Epithelial cell of esophagus (primary cell): ENCODE measurements around the gene LNPK.
A peak's percentile ranks its signal among the peaks of the same experiment; 100 is the strongest.
"Not testable (repeated sequence)": the region's sequence is repeated elsewhere in the genome, so short reads cannot be mapped to it uniquely, and the experiment has no call there.

Experiments
- DNase-seq: peaks from one replicate; pipeline ENCODE4 v3.0.0; 2010; ENCODE audit warnings: low read depth
- H3K4me3 ChIP-seq: 2 replicates; pipeline ENCODE4 v1.5.1; 2011; ENCODE audit warnings: mild to moderate bottlenecking, low read length, control low read depth
- TF ChIP-seq, protein P1 (sequence below): IDR thresholded peaks from 2 replicates; pipeline ENCODE4 v1.5.1; 2011; ENCODE audit warnings: low read depth, mild to moderate bottlenecking, low read length, control low read depth, inconsistent platforms; ENCODE audit not compliant: insufficient read depth; ENCODE audit errors: missing control alignments

Gene LNPK

DNA sequence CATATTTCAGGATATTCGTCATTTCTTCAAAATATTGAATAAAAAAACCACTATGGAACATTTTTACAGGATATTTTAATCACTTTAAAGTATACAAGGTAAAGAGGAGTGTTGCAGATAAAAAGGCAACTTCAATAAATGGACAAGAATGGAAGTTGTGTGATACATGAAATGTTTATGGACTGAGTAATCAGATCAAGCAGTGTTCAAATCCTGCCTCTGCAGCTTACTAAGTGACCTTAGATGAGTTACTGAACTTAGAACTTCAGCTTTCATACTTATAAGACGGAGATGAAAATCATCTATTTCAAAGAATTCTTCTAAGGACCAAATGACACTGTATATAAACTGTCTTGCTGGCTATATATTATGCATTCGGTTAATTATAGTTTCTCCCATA lies 87.2 kb downstream of the LNPK start:
- TF ChIP-seq, protein P1, sequence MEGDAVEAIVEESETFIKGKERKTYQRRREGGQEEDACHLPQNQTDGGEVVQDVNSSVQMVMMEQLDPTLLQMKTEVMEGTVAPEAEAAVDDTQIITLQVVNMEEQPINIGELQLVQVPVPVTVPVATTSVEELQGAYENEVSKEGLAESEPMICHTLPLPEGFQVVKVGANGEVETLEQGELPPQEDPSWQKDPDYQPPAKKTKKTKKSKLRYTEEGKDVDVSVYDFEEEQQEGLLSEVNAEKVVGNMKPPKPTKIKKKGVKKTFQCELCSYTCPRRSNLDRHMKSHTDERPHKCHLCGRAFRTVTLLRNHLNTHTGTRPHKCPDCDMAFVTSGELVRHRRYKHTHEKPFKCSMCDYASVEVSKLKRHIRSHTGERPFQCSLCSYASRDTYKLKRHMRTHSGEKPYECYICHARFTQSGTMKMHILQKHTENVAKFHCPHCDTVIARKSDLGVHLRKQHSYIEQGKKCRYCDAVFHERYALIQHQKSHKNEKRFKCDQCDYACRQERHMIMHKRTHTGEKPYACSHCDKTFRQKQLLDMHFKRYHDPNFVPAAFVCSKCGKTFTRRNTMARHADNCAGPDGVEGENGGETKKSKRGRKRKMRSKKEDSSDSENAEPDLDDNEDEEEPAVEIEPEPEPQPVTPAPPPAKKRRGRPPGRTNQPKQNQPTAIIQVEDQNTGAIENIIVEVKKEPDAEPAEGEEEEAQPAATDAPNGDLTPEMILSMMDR, result no peak

DNA sequence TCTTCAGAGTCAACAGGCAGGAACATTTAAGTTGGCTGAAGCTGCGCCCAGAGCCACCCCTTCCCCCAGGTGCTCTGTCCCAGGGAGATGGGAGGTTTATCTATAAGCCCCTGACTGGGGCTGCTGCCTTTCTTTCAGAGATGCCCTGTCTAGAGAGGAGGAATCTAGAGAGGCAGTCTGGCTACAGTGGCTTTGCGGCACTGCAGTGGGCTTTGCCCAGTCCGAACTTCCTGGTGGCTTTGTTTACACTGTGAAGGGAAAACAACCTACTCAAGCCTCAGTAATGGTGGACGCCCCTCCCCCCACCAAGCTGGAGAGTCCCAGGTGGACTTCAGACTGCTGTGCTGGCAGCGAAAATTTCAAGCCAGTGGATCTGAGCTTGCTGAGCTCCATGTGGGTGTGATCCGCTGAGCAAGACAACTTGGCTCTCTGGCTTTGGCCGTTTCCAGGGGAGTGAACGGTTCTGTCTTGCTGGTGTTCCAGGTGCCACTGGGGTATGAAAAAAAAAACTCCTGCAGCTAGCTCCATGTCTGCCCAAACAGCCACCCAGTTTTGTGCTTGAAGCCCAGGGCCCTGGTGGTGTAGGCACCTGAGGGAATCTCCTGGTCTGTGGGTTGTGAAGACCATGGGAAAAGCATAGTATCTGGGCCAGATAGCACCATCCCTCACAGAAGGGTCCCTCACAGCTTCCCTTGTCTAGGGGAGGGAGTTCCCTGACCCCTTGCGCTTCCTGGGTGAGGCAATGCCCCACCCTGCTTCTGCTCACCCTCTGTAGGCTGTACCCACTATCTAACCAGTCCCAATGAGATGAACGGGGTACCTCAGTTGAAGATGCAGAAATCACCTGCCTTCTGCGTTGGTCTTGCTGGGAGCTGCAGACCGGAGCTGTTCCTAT lies 88.0 kb downstream of the LNPK start:
- DNase-seq, result not testable (repeated sequence)

More for the DNA sequence above, 87.2 kb downstream of the LNPK start:
- DNase-seq, result no peak
- H3K4me3 ChIP-seq, result no peak overlapping the region

DNA sequence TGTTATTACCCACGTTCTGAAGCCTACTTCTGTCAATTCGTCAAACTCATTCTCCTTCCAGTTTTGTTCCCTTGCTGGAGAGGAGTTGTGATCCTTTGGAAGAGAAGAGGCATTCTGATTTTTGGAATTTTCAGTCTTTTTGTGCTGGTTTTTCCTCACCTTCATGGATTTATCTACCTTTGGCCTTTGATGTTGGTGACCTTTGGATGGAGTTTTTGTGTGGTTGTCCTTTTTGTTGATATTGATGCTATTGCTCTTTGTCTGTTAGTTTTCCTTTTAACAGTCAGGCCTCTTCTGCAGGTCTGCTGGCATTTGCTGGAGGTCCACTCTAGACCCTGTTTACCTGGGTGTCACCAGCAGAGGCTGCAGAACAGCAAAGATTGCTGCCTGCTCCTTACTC lies 88.8 kb downstream of the LNPK start:
- not testable (repeated sequence) for DNase-seq, H3K4me3 ChIP-seq

More for the DNA sequence above, 88.0 kb downstream of the LNPK start:
- H3K4me3 ChIP-seq, result not testable (repeated sequence)

DNA sequence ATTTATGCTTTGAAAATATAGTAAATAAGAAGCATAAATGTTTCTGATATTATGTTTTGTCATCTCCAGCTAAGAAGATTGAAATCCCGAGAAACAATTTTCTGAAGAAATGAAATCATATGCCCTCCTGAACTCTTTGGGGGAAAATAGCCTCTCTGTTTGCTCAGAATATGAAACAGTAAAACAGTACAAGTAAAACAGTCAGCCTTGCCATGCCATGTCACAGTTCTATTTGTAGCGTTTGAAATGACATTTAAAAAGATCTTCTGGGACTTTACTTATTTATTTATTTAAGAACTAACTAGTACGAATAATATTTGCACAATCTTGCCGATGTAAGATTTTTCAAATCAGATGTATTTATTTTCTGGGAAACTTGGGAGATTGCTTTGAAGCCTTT lies 98.0 kb downstream of the LNPK start:
- TF ChIP-seq, protein P1, result no peak
- no peak for DNase-seq
- no peak overlapping the region for H3K4me3 ChIP-seq

DNA sequence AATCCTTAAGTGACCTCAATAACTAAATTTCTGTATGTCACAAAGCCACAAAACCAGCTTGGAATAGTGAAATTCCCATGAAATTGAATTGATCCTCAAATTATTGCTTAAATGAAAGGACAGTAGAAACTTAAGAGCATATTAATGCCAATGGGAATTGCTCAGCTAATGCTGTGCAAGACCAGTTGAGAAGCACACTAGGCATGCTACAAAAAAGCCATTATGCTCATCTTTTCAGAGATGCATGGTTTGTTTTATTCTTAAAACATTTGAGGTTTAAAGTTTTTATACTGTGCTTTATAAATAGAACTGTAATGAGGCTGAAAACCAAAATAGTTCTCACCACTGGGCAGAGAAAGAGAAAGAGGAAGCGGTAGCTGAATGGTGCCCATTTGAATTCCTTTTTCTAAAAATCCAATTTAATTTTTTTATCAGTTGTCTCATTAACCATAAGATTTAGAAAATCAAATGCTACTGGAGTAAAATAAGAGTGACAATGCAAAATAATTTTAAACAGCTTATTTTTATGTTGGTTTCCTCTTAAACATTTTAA lies 98.6 kb downstream of the LNPK start:
- no peak for DNase-seq
- TF ChIP-seq, protein P1, result no peak
- no peak overlapping the region for H3K4me3 ChIP-seq

DNA sequence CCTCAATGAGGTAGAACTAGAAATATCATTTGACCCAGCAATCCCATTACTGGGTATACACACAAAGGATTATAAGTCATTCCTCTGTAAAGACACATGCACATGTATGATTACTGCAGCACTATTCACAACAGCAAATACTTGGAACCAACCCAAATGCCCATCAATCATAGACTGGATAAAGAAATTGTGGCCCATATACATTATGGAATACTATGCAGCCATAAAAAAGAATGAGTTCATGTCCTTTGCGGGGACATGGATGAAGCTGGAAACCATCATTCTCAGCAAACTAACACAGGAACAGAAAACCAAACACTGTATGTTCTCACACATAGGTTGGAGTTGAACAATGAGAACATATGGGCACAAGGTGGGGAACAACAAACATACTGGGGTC lies 106.1 kb downstream of the LNPK start:
- DNase-seq, H3K4me3 ChIP-seq: not testable (repeated sequence)

DNA sequence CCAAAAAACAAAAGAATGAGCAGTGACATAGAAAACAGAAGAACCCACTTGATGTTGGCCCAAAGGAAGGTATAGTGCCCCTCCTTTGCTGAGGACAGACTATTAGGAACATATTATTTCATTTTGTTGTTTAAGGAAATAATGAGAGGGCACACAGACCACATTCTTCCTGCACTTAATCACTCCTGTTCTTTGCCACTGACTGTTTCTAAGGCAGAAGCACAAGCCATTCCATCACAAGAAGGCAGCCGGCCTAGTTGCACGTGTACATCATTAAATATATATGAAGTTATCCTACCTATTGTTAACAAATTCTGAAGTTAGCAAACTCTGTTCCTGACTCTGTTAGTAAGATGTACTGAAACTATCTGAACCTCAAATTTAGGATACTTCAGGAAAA lies 110.0 kb downstream of the LNPK start:
- TF ChIP-seq, protein P1, result no peak
- peak; percentile 32 for DNase-seq
- no peak overlapping the region for H3K4me3 ChIP-seq

DNA sequence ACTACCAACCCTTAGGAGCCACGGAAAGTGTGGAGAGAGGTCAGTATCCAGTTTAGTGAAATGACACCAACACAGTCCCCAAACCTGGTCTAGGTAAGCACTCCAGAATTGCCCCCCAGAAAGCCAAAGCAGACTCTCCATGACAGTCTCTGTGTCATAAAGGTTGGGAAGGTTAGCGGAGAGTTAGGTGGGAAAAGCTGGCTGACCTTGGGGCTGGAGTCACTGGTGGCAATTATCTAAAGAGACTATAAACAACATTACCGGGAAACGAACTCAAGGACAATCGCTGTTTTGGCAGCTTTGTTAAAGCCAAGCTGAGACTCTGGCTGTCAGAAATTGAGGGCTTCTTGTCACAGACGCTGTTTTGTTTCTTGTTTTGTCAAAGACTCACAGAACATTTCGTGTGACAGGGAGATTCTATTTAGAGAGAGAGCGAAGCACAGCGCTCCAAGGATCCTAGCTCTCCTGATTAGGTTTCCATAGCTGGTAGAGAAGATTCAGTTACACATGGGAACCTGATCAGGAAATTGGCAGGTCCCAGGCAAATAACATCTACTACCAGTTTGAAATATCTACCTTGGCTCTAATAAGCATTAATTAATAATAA lies 111.3 kb downstream of the LNPK start:
- H3K4me3 ChIP-seq, result no peak overlapping the region
- TF ChIP-seq, protein P1, result no peak
- DNase-seq, result no peak
